EH (cell line): ENCODE data around the gene COL8A1.

Source experiments
- DNase-seq: peaks from one replicate; pipeline ENCODE4 v3.0.0-alpha.2; 2015; ENCODE audit warnings: low read depth

Gene COL8A1

GRCh38 chr3:99710094-99710493, 71.7 kb downstream of the COL8A1 start:
- no peak for DNase-seq

DNA sequence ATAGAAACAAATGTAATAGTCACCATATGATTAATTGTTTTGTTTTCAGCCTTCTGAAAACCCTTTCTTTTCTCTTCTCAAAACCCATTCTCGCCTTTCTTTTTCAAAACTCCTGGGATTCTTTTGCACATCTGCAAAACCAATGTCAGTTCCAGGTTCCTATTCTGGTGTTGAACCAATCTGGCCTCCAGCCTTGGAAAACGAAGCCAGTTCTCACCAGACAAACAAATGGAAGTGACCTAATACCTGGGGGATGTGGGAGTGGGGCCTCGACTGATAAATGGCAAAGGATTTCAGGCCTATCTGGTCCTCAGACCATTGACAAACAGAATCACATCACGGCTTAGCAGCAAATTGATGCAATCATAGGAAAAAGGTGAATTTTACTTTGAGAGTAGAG, 73.0 kb downstream of the COL8A1 start:
- no peak for DNase-seq

DNA sequence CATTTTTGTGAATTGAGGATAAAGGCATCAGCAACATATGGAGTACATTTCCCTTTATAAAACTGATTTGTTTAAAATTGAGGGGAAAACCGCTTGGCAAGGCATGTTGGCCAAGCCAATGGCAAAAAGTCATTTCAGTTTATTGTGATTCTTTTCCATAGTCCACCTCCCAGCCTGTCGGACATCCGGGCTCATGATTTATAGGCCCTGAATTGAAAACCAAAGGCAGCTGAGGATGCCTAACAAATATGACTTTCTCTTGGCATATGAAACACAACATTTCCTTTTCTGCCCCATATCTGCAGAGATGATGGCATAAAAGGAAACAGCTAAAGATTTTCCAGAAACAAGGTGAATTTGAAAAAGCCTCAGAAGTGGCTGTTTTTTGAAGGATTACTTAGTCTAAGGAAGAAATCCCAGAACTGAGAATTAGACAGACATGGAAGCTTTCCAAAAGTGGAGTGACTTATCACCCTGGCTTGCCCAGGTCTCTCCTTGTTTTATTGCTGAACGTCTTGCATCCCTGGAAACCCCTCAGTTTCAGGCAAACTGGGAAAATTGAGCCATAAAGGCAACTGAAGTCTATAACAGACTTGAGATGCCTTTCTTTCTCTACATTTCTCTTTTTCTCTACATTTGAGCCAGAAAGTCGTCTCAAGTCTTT, 74.0 kb downstream of the COL8A1 start:
- no peak for DNase-seq

GRCh38 chr3:99713440-99713839, 75.0 kb downstream of the COL8A1 start:
- no peak for DNase-seq

- peak; percentile 65 for DNase-seq
Observed at GRCh38 chr3:99714146-99714545, 75.8 kb downstream of the COL8A1 start.

- DNase-seq, result no peak
Observed at GRCh38 chr3:99714575-99714974, 76.2 kb downstream of the COL8A1 start.

- peak; percentile 21 for DNase-seq
Observed at GRCh38 chr3:99716463-99716995, 78.1 kb downstream of the COL8A1 start.

- DNase-seq, result peak; percentile 71
Observed at GRCh38 chr3:99720985-99721632, 82.7 kb downstream of the COL8A1 start.

- DNase-seq, result peak; percentile 74
Observed at GRCh38 chr3:99721633-99722007, 83.2 kb downstream of the COL8A1 start.

DNA sequence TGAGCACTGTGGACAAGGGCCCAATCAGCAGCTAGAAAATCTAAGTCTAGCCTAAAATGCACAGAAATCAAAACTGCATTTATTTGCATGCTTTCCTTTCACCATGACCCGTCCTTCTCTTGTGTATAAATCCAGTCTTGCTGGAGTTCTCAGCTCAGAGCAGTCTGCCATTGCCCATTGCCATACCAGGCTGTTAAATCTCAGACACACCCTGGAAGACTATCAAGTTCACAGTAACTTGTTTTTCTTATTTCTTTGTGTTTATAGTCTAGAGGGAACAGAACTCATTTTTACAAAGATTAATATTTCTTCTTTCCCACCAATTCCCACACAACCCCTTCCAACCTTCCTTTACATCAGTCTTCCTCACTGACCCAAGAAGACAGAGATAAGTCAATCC, 85.9 kb downstream of the COL8A1 start:
- no peak for DNase-seq

- DNase-seq, result no peak
Observed at GRCh38 chr3:99730870-99731269, 92.5 kb downstream of the COL8A1 start.

DNA sequence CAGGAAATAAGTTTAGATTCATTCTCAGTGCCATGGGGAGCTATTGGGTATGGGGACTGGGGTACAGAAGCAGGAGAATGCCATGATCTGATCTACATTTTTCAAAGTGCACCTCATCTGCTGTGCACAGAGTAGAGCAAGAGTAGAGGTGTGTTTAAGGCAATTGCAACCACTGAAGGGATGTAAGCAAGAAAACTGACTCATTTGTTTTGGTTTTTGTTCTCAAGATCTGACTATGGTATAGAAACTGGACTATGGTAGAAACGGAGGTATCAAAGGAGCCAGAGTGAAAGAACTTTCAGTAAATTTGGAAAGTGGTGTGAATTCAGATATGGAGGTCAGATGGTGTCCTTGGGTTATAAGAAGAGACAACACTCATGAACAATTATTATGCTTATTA, 93.1 kb downstream of the COL8A1 start:
- no peak for DNase-seq

GRCh38 chr3:99740371-99740770, 102.0 kb downstream of the COL8A1 start:
- peak; percentile 9 for DNase-seq

DNA sequence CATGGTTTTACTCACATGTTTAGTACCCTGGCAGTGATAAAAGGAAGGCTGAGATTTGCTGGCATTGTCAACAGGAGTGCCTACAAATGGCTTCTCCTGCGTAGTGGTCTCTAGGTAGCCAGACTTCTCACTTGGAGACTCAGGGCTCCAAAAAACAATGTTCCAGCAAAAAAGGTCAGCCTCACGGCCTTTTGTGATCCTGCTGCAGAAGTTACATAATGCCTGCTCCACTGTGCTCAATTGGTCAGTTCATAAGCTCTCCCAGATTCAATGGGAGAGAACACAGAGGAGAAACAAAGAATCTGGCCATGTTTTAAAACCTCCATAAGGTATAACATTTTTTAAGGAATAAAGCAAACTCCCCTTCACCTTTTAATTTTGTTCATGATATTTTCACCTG, 103.2 kb downstream of the COL8A1 start:
- DNase-seq, result no peak

DNA sequence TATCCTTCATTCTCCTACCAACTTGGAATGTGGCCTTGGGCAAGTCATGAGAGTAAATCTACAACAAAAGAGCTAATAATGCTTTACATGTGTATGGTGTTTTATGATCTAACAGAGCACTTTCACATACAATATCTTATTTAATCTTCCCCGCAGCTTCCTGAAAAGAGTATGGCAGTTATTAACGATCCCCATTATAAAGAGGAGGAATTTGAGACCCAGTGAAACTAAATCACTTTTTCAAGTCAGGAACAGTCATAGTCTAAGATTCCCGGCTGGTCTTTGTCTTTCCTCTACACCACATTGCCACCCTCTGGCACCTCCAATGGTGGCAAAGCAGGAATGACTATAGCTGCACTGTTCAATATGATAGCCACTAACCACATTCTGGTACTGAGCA, 109.5 kb downstream of the COL8A1 start:
- DNase-seq, result peak; percentile 70

DNA sequence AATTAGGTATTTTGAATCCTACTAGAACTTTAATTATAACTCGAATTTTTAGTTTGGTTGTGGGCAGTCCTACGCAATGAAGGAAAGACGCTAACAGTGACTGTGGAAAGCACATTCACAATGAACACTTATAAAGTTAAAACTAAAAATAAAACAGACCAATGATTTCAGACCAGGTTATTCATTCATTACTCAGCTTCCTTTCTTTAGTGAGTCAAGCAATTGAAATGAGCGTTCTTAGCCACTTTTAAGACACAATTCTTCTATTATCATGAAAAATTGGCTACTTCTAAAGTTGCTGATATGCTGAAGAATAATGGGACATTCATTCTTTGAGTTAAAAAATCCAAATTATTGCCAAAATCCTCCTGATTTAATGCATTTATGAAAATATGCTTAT, 113.3 kb downstream of the COL8A1 start:
- peak; percentile 84 for DNase-seq

DNA sequence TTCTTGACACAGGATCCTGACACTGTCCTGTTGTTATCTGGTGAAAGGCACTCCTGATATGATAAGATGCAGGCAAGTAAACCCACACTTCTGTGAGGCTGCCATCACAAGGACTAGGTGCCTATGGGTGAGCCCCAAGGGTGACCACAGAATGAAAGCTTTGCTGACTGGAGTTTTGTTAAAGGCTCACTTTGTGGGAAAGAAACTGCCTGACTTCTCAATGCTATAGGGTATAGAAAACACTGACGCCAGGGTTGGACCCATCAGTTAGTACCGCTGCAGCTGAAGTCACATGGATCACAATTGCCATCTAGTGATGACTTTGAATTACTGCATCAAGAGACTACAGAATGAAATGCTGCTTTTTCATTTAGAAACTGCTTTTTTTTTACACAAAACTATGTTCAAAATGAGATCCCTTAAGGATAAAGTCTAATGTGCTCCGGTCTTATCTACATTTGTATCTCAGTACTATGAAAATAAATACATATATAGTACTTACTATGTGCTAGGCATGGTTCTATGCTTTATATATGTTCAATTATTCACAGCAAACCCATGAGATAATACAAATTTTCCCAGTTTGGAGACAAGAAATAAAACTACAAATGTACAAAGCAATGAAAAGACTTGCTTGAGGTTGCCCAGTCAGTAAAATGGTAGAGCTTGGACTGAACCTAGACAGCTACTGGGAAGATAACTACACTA, 115.0 kb downstream of the COL8A1 start:
- peak; percentile 84 for DNase-seq

DNA sequence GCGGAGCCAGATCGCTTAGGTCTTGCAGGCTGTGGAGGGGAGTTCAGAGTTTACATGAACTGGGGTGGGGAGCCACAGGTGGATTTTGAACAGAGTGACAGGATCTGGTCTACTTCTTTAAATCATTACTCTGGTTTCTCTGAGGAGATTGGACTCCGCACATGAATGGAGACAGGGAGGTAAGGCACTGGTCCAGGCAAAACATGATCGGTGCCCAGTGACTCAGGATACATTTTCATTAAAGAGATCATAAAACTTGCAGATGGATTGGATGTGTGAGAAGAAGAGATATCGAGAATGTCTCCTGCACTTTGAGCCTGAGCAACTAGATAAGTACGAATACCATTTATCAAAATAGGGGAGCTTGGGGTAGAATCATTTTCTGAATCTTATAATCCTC, 117.4 kb downstream of the COL8A1 start:
- no peak for DNase-seq

DNA sequence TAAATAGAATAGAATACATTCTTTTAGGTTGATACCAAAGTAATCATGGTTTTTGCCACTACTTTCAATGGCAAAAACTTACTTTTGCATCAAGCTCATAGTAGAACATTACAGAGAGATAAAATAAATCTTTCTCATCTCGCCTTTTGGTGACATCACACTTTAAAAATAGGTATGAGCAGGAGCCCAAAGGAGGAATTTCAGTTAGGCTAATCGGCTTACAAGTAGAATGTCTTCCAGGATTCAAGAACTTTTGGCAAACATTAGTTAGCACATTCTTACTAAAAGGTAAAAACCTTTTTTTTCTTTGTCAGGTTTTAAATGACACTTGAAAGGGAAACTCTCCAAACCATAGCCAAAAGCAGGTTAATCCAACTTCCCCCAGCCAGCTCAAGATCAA, 119.6 kb downstream of the COL8A1 start:
- DNase-seq, result no peak

- no peak for DNase-seq
Observed at GRCh38 chr3:99758502-99759177, 120.2 kb downstream of the COL8A1 start.

GRCh38 chr3:99760031-99760430, 121.6 kb downstream of the COL8A1 start:
- DNase-seq, result no peak

DNA sequence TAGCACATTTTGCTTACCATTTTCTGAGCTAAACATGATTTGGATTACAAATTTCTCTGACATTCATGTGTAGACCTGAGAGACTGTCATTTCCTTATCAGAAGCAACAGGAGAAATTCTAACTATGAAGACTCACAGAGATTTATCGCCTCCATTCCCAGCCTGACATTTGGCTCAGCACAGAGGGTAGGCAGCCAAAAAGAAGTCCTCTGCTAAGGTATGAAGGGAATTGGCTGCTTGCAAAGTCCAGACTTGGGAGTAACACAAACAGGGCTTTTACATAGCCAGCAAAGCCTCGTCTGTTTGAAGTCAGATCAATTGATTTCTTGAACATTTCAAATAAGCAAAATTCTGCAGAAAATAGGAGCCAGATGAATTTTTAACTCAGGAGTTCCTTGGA, 122.2 kb downstream of the COL8A1 start:
- peak; percentile 46 for DNase-seq
